ENCODE data around the gene ACP5. TPM values are rescaled to one million over a fixed set of nuclear protein-coding genes. Genes with fewer than 3 reads are reported as not detected.
"Not testable (repeated sequence)": the region's sequence is repeated elsewhere in the genome, so short reads cannot be mapped to it uniquely, and the experiment has no call there.

Gene ACP5
- polyA plus RNA-seq, 1 donor (not counting 4 experiments of a cell fraction or from before 2014, with no cell fraction given): 15.0 TPM

DNA sequence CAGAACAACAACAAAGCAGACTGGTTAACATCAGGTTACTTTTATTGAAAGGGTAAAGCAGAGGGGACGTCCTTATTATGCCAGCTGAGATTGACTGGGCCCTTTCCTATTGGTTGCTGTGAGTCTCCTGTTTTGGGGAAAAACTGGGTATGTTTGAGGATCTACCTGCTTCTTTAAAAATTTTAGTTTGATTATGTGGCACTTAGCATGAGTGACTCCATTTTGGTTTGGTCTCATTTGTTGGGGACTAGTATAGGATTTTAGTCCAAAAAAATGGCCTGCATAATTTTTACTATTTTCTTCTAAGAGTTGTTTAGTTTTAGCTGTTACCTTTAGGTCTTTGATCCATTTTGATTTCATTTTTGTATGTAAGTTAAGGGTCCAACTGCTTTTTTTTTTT lies 34.3 kb upstream of the ACP5 start:
- no peak overlapping the region for H3K4me2 ChIP-seq (ENCODE audit: control insufficient read depth, extremely low read depth, insufficient read depth, low read depth, low read length)
- dilution Hi-C loops (cut with MboI; ENCODE audit: extremely low pct_ligation_motif_present, low sequenced_read_pairs): no loop called here
- H3K79me2 ChIP-seq (ENCODE audit: control insufficient read depth, insufficient read depth, low read length): peaks cover 4% of the 10 kb centered on the region
- peaks cover 9 to 11% of the 10 kb centered on the region in 2 experiments for H3K36me3 ChIP-seq (ENCODE audit: control insufficient read depth in 2 of 2, extremely low read depth in 1 of 2, insufficient read depth in 2 of 2, low read length in 2 of 2)
- DNase-seq (ENCODE audit: low read depth, low spot score): no peak
- no peaks in the 10 kb centered on the region for H3K9me1 ChIP-seq (ENCODE audit: control insufficient read depth, extremely low read depth, insufficient read depth, low read length)
- TF ChIP-seq, protein P1, sequence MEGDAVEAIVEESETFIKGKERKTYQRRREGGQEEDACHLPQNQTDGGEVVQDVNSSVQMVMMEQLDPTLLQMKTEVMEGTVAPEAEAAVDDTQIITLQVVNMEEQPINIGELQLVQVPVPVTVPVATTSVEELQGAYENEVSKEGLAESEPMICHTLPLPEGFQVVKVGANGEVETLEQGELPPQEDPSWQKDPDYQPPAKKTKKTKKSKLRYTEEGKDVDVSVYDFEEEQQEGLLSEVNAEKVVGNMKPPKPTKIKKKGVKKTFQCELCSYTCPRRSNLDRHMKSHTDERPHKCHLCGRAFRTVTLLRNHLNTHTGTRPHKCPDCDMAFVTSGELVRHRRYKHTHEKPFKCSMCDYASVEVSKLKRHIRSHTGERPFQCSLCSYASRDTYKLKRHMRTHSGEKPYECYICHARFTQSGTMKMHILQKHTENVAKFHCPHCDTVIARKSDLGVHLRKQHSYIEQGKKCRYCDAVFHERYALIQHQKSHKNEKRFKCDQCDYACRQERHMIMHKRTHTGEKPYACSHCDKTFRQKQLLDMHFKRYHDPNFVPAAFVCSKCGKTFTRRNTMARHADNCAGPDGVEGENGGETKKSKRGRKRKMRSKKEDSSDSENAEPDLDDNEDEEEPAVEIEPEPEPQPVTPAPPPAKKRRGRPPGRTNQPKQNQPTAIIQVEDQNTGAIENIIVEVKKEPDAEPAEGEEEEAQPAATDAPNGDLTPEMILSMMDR (optimal IDR thresholded peaks at IDR 0.05 in 1 of 3, IDR thresholded peaks at IDR 0.05 in 1 of 3, conservative IDR thresholded peaks at IDR 0.05 in 1 of 3; ENCODE audit: extremely low read depth in 1 of 3, insufficient read depth in 2 of 3, low read length in 3 of 3): no peak
- no peak for TF ChIP-seq EZH2 (IDR thresholded peaks at IDR 0.05; ENCODE audit: low read length)
- H3K4me1 ChIP-seq (ENCODE audit: control insufficient read depth, extremely low read depth, insufficient read depth, low read length): no peaks in the 10 kb centered on the region
- no peak overlapping the region for H3K27ac ChIP-seq (ENCODE audit: control insufficient read depth, insufficient read depth, low read length)
- peaks cover 4% of the 10 kb centered on the region for H3K9me3 ChIP-seq (ENCODE audit: control insufficient read depth, low read depth, low read length)
- H3K4me3 ChIP-seq (ENCODE audit: control insufficient read depth in 2 of 3, extremely low read depth in 1 of 3, insufficient read depth in 2 of 3, low read depth in 1 of 3, low read length in 3 of 3): no peak overlapping the region
- H2AFZ ChIP-seq (ENCODE audit: control insufficient read depth, low read length): no peak overlapping the region
- no peak overlapping the region for H3K9ac ChIP-seq (ENCODE audit: control insufficient read depth, extremely low read depth, insufficient read depth, low read length)
- H3K27me3 ChIP-seq (ENCODE audit: control insufficient read depth, extremely low read depth, insufficient read depth, low read length): no peaks in the 10 kb centered on the region
- H4K20me1 ChIP-seq (ENCODE audit: control insufficient read depth, extremely low read depth, insufficient read depth, low read length): no peaks in the 10 kb centered on the region
- no peak for FAIRE-seq

GRCh38 chr19:11606484-11606883 lies 29.0 kb upstream of the ACP5 start:
- H3K4me3 ChIP-seq (ENCODE audit: control insufficient read depth in 2 of 3, extremely low read depth in 1 of 3, insufficient read depth in 2 of 3, low read depth in 1 of 3, low read length in 3 of 3): no peak overlapping the region
- TF ChIP-seq EZH2 (IDR thresholded peaks at IDR 0.05; ENCODE audit: low read length): no peak
- TF ChIP-seq, protein P1 (optimal IDR thresholded peaks at IDR 0.05 in 1 of 3, IDR thresholded peaks at IDR 0.05 in 1 of 3, conservative IDR thresholded peaks at IDR 0.05 in 1 of 3; ENCODE audit: extremely low read depth in 1 of 3, insufficient read depth in 2 of 3, low read length in 3 of 3): no peak
- H4K20me1 ChIP-seq (ENCODE audit: control insufficient read depth, extremely low read depth, insufficient read depth, low read length): peaks cover 2% of the 10 kb centered on the region
- no peak overlapping the region for H3K27ac ChIP-seq (ENCODE audit: control insufficient read depth, insufficient read depth, low read length)
- H3K9me1 ChIP-seq (ENCODE audit: control insufficient read depth, extremely low read depth, insufficient read depth, low read length): no peaks in the 10 kb centered on the region
- H3K79me2 ChIP-seq (ENCODE audit: control insufficient read depth, insufficient read depth, low read length): peaks cover 27% of the 10 kb centered on the region
- no peak overlapping the region for H2AFZ ChIP-seq (ENCODE audit: control insufficient read depth, low read length)
- FAIRE-seq: no peak
- H3K36me3 ChIP-seq (ENCODE audit: control insufficient read depth in 2 of 2, extremely low read depth in 1 of 2, insufficient read depth in 2 of 2, low read length in 2 of 2): peaks cover 5% of the 10 kb centered on the region in 2 experiments
- dilution Hi-C loops (cut with MboI; ENCODE audit: extremely low pct_ligation_motif_present, low sequenced_read_pairs): no loop called here
- DNase-seq (ENCODE audit: low read depth, low spot score): no peak
- H3K9ac ChIP-seq (ENCODE audit: control insufficient read depth, extremely low read depth, insufficient read depth, low read length): no peak overlapping the region
- H3K4me1 ChIP-seq (ENCODE audit: control insufficient read depth, extremely low read depth, insufficient read depth, low read length): no peaks in the 10 kb centered on the region
- no peaks in the 10 kb centered on the region for H3K27me3 ChIP-seq (ENCODE audit: control insufficient read depth, extremely low read depth, insufficient read depth, low read length)
- no peaks in the 10 kb centered on the region for H3K9me3 ChIP-seq (ENCODE audit: control insufficient read depth, low read depth, low read length)
- H3K4me2 ChIP-seq (ENCODE audit: control insufficient read depth, extremely low read depth, insufficient read depth, low read depth, low read length): no peak overlapping the region

- H3K4me1 ChIP-seq (ENCODE audit: control insufficient read depth, extremely low read depth, insufficient read depth, low read length); DNase-seq (ENCODE audit: low read depth, low spot score); H4K20me1 ChIP-seq (ENCODE audit: control insufficient read depth, extremely low read depth, insufficient read depth, low read length); H3K9me3 ChIP-seq (ENCODE audit: control insufficient read depth, low read depth, low read length); H3K9me1 ChIP-seq (ENCODE audit: control insufficient read depth, extremely low read depth, insufficient read depth, low read length); H2AFZ ChIP-seq (ENCODE audit: control insufficient read depth, low read length); H3K27me3 ChIP-seq (ENCODE audit: control insufficient read depth, extremely low read depth, insufficient read depth, low read length); dilution Hi-C loops (cut with MboI; ENCODE audit: extremely low pct_ligation_motif_present, low sequenced_read_pairs); FAIRE-seq; H3K4me3 ChIP-seq (ENCODE audit: control insufficient read depth in 2 of 3, extremely low read depth in 1 of 3, insufficient read depth in 2 of 3, low read depth in 1 of 3, low read length in 3 of 3); H3K27ac ChIP-seq (ENCODE audit: control insufficient read depth, insufficient read depth, low read length); H3K4me2 ChIP-seq (ENCODE audit: control insufficient read depth, extremely low read depth, insufficient read depth, low read depth, low read length); H3K9ac ChIP-seq (ENCODE audit: control insufficient read depth, extremely low read depth, insufficient read depth, low read length): not testable (repeated sequence)
- Histone ChIP-seq H3K79me2 (ENCODE audit: control insufficient read depth, insufficient read depth, low read length) (peaks cover 58% of the 10 kb centered on the region), H3K36me3 (ENCODE audit: control insufficient read depth in 2 of 2, extremely low read depth in 1 of 2, insufficient read depth in 2 of 2, low read length in 2 of 2) (peaks cover 7 to 17% of the 10 kb centered on the region in 2 experiments)
Observed at GRCh38 chr19:11599704-11600103, 22.3 kb upstream of the ACP5 start.

All from keratinocyte (primary cell).